Anterior cingulate cortex (tissue), 58 donors: Measurements from ENCODE around the gene RPA3.
A peak's percentile ranks its signal among the peaks of the same experiment; 100 is the strongest.
"Not testable (repeated sequence)": the region's sequence is repeated elsewhere in the genome, so short reads cannot be mapped to it uniquely, and the experiment has no call there.

Experiments
- DNase-seq, 58 donors: peaks; one replicate each; lab custom pipeline; 2025; lab: John Stamatoyannopoulos, UW

Gene RPA3

DNA sequence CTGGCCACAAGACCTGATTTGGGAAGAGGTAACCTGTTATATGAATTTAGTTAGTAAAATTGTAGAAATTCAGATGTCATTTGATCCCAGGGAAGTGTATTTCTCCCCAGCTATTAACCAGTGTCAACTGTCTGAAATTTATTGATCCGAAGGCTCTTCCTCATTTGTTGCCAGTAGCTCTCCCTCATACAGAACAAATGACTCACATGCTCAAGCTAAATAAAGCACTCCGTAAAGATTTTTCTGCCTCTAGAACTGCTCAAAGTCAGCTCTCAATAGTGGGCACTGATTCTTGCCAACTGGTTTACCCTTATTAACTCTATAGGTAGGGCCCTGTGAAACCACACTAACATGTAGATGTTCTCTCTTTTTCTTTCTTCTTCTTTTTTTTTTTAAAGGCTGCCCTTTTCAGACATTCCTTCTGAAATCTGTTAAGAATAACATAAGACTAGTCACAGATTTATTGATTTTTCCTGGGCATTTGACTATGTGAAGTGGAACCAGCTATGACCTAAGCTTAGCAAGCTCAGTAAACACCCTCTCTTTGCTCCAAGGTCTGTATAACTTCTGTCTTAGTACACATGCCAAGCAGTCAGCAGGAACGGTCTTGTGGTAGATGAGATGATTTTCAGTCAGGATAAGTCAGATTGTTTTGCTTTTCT is 21.8 kb downstream of the RPA3 start:
- no peak for DNase-seq

DNA sequence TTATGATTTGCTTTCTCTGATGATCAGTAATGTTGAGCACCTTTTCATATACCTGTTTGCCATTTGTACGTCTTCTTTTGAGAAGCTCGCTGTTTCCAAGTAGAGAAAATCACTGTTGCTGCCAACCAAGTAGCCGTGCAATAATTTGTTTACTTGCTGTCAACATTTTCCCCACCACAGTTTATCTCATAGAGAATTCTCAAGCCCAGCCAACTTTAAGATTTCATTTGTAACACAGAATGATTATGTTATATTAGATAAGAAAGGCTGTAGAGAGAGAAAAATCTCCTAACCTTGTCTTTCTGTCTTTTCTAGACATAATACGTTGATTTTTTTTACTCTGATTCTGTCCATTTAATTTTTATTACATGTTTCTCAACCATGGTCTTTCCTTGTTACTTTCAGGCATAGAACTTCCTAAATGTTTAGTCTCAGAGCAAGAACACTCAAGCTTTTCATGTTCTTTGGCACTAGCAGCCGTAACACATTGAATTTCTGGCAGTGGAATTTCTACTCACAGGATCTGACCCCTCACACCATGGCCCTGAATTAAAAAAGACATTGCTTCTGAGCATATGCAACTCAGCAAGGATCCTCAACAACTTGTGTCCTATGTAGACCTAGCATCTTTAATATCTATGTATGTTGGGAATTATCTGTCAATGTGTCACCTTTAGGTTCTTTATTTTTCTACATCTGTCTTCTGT is 23.1 kb downstream of the RPA3 start:
- no peak for DNase-seq

DNA sequence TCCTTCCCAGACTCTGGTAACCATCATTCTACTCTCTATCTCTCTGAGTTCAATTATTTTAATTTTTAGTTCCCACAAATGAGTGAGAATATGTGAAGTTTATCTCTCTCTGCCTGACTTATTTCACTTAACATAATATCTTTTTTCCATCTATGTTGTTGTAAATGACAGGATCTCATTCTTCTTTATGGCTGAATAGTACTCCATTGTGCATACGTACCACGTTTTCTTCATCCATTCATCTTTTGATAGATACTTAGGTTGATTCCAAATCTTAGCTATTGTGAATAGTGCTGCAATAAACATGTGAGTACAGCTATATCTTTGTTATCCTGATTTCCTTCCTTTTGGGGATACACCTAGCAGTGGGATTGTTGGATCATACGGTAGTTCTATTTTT is 23.9 kb downstream of the RPA3 start:
- DNase-seq, result no peak

DNA sequence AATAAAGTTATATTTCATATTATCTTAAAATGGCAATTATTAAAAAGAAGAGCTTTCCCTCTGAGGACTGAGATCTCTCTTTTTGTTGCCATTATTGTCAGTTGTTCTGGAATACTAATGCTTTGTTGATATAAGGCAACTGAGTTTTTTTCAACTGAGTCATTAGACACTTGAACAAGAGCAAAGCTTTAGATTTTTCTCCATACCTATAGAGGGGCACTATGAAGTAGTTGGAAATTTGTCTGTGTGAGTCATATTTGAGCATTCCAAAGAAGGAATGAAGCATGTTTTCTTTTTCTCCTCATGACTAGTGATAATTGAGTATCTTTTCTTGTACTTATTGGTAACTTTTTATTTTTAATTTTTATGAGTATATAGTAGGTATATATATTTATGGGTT is 24.5 kb downstream of the RPA3 start:
- no peak for DNase-seq

DNA sequence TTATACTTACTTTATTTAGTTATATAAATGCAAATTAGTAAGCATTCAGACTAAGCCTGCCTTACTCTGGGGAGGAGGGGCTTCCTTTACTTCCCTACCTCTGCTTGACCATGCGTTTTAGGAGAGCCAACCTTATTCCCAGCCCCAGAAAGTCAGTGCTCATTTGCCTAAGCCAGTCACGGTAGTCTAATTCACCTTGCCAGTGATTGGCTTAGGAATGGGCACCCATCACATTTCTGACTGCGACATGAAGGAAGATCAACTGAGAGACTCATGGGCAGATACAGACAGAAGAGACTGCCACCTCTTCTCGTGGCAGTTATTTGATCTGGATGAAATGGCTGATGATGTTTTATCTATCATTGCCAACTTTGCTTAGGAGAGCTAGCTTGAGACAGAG is 29.5 kb downstream of the RPA3 start:
- DNase-seq, result no peak

DNA sequence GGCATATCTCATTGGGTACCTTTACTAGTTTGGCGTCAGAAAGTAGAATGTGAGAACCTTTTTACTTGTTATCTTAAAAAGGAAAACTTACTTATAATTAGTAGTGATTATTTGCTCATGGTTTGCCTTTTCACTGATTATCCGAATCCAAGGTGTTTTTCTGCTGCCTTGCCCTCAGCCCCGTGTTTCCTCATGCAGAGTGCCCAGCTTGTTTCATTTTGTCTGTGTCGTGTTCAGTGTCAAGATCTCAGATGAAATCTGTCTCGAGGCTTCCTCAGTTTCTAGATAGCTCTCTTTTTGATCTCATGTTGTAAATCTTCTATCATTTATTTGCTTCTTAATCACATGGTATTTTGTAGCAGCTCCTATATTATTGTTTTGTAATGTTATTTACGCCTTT is 30.1 kb downstream of the RPA3 start:
- no peak for DNase-seq

DNA sequence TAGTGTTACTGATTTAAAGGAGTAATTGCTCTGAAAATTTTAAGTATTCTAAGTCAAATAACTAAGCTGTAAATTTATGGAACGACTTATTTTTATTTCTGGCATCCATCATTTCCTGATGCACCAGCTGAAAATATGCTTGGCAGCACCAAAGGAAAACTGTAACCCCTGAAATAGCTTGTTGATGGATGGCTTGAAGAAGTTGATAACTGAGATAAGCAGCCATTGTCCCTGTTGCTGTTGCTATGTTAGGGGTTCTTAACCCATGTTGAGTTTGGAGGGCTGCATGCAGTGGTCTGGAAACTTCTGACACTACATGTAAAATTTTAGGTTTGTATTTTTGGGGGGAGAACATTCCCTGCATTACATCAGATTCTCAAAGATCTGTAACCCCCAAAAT is 30.6 kb downstream of the RPA3 start:
- DNase-seq, result no peak

DNA sequence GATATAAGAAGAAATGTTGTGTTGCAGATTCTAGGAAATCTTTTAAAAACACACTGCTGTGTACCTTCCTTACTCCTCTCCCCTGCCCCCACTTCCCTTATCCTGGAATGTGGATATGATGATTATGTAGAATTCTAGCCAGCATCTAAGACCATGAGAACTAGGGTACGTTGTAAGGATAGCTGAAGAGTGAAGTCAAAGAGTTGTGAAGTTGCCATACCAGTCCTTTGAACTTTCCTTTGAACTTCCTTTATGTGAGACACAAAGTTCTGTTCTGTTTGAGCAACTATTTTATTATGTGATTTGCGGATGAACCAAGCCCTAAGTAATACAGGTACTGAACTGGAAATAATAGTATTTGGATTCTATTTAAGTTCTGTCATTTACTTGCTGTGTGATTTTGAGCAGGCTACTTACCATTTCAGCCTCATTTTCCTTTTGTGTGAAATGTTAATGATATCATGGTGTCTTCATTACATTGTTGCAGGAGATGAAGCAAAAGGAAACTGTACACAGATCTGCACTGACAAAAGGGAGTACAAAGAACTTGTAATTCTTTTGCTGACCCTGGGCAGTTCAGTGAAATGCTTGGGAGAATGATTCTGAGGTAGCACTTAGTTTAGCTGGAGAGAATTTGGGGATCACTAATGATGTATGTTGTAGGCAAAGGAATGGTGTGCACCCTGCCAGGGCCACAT is 31.4 kb downstream of the RPA3 start:
- DNase-seq, result no peak

DNA sequence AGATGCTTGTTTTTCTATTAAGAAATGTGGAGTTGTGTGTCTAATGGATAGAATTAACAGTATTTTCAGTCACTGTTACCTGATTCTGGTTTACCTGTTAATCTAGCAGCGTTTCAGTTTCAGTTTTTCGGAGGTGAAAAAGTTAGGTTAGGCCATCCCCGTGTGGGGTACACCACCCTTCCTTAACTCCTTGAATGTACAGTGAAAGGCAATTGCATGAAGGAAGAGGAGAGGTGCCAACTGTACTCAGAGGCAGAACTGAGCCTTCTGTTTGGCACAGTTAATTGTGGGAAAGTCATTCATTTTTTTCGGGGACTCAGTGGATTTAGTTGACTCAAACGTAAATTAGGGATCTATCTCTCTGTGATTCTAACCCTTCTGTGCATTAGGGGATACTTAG is 35.5 kb downstream of the RPA3 start:
- no peak for DNase-seq

DNA sequence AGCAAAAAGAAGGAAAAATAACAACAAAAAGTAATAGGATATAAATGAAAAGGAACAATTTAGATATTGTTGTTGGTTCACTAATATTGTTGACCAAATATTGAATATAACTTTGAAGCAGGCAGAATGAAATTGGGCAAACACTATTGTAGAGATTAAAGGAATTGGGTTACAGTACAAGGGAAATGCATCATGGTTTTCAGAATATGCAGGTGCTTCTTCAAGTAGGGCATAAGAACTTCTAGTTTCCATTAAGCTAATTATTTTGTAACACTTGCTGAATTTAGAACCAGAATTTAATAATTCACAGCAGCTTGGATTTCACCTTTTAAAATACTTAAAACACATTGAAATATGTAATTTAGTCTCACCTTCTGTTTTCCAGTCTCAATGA is 36.5 kb downstream of the RPA3 start:
- no peak for DNase-seq

DNA sequence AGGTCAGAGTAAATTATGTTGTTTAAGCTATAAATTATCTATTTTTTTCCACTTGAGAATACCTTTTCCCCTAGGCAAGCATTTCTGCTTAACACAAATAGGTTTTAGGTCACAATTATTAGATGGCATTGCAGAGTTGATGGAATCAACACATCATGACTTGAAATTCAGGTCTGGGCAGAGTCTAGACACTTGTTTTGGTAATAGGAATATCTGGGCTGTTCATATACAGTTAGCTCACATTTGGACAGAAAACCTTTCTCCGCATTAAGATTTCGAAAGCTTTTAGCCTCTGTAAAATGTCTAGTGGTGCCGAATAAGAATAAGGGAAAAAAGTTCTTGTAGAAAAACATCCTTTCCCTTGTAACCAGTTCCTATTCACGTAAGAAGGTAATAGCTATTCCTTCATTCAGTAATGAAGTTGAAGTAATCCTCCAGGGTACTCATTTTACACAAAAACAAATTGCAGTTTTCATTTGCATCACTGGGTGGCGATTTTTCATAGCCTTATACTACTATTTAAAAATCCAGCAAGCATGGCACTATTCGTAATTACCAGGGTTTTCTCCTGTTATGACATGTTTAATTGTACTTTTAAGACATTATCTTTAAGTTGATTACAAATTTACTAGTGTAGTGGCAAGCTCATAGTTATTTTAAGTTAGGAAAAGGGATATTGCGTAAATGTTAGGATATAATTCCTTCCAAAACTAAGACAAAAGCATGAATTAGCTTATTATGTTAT is 37.0 kb downstream of the RPA3 start:
- peak in 16 of 58 donors; percentile 3 to 79 (median 15) for DNase-seq

DNA sequence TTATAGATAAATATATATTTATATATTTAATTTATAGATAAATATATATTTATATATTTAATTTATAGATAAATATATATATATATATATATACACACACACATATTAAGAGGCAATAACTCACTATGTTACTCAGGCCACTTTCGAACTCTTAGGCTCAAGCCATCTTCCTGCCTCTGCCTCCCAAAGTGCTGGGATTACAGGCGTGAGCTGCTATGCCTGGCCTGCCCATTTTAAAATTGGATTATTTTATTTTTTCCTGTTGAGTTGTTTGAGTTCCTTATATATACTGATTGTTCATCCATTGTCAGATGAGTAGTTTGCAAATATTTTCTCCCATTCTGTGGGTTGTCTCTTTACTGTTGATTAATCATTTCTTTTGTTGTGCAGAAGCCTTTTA is 38.8 kb downstream of the RPA3 start:
- not testable (repeated sequence) for DNase-seq

DNA sequence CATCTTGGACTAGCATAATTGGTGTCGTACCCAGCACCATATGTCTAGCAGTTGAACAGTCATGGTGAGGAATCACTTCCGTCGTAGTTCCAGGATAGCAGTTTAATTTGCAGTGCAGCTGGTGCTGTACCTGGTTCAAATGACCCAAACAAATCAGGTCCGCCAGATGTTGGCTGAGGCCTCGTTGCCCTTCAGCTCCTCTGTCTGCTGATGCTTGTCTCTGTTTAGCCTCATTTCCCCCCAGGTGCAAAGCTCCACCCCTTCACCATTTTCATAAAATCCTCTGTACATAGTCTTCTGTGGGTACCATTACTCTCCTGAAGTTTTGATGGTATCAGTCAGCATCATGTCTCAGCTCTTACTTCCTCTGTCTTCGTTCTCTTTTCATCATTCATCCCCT is 42.7 kb downstream of the RPA3 start:
- no peak for DNase-seq

DNA sequence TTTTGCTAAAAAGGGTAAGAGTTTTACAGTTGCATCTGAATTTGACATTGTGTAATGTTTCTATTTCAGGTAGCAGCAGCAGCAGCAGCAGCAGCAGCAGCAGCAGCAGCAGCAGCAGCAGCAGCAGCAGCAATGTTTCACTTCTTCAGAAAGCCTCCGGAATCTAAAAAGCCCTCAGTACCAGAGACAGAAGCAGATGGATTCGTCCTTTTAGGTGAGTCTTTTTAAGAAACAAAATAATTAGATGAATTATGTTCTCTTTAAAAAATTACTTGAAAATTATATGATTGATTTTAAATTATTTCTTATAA is 45.2 kb downstream of the RPA3 start:
- no peak for DNase-seq

DNA sequence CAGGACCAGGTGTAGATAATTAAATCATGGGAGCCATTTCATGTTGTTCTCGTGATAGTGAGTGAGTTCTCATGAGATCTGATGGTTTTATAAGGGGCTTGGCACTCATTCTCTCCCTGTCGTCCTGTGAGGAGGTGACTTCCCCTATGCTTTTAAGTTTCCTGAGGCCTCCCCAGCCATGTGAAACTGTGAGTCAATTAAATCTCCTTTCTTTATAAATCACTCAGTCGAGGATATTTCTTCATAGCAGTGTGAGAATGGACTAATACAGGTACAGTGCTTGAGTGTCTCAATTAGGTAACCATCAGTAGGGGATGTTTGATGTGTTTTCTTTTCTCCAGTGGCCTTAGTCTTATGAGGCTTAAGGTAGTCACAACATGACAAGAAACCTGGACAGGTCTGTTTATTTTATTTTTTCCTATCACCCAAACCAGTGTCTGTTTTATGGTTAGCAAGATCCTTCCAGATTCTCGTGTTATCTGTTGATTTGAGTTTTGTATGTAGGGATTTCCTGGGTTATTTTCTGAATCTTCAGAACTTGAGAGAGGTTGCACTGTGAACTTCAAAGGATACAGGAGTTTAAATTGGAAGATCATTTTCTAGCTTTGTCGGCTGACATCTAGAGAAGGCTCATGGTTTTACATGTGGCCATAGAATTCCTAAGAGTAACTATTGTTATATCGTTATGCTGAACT is 45.7 kb downstream of the RPA3 start:
- no peak for DNase-seq

DNA sequence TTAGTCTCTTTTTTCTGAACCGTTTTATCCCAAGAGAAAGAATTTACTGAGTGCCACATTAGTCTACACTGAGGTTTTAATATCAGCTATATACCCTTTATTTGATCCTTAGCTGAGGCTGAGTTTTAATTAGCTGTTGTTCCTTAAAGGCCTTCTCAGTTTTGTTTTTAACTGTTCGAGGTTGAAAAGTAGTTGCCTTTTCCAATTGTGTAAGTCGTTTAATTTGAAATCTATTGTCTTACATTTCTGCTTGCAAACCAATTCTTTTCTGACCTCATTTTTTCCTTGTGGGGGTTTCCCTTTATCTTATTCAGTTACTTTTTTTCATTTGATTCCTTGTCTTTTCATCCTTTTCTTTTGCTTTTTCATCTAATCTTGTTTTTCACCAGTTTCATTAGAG is 47.0 kb downstream of the RPA3 start:
- DNase-seq, result no peak

DNA sequence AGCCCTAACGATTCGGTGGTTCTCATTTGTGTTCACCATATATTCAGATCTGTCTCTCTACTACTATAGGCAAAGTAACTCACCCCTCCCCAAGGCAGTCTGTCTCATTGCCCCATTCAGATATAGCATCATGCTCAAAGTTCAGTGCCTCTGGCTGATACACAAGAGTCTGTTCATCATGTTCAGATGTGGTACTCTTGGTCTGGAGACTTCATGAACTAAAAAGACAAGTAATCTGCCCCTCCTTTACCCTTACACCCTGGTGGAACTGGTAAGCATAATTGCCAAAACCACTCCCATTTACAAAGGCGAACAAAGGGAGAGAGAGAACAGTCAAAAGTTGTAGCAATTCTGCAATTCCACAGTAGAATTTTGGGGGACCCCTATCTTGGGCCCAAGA is 47.9 kb downstream of the RPA3 start:
- no peak for DNase-seq

DNA sequence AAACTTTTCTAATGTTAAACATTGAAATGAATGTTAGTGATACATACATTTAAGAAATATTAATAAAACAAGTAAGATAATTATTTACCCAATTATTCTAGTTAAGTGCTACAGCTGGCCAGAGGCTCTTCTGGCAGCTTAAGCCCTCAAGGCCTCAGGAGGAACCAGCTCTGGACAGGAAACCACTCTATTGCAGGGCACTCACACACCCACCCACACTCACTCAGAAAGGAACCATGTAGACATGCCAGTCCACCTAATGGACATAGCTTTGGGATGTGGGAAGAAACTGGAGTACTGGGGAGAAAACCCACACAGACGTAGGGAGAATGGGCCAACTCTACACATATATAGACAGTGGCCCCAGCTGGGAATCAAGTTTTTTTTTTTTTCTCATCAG is 49.7 kb downstream of the RPA3 start:
- no peak for DNase-seq

DNA sequence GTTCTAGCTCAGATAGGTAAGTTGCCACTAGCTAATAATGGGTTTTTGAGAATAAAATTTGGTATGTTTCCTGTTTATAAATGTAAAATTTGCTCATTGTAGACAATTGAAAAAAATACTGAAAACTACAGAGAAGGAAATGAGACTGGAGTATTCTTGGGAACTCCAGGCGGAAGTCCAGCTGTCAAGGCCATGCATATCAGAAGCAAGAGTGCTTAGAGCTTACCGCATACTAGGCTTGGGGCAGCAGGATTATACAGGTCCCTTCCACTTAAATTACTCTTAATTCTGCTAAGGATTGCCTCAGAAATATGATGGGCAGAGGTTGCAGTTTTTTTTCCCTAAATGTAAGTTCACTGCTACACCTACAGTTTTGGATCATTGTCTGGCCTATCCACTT is 51.2 kb downstream of the RPA3 start:
- DNase-seq, result no peak

DNA sequence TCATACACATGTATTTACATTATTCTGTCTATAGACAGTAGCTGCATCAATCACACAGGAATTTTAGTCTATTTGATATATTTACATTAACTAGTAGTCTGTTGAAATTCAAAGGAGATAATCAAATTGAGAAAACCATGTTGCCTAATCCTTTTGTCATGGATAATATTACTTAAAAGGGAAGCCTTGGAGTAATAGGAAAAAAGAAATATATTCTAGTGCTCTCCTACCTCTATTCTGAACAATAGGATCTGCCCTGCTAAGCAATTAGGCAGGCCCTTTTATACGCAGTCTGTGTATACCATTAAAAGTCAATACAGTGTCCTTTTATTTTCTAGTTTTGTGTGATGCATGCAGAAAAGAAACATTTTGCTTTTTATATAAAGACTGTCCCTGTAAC is 53.4 kb downstream of the RPA3 start:
- DNase-seq, result no peak

DNA sequence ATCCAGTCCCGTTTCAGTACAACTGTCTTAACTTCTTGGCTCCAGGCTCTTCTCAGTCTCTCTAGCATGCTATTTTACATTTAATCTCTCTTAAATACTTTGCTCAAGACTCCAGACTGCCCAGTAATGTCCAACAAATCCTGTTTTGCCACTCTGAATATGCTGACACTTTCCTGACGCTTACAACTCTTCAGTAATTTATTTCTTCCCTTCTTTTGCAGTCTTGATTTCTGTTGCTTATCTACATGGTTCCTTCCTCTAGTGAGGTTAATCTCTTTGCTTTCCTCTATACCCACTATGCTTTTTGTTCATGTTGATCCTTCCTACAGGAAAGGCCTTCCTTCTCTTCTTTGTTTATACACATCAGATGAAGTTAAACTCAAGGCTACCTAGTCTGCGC is 54.1 kb downstream of the RPA3 start:
- no peak for DNase-seq
